Activated CD4-positive, alpha-beta T cell treated with anti-CD3 and anti-CD28 coated beads, Interleukin-2, amount 10 ng/mL, durations not matched to agents 24 days and 14 days (primary cell): ENCODE measurements around the gene PPP1R3D. TPM values are rescaled to one million over a fixed set of nuclear protein-coding genes. Genes with fewer than 3 reads are reported as not detected.

Experiments used
- total RNA-seq: library from RNA; stranded (reverse); gene quantifications from 2 replicates; pipeline ENCODE4 v1.2.3, GENCODE V29; 2022

PPP1R3D gene
- total RNA-seq, 1 donor from 2014 or later = 6.4 TPM

Other genes with a start within 250 kb of the PPP1R3D start
- 5.2 and 5.3 TPM in 2 replicates for gene SYCP2, start 6.7 kb downstream of the PPP1R3D start, total RNA-seq
- 26.6 and 29.0 TPM in 2 replicates for gene FAM217B, start 84 bp upstream of the PPP1R3D start, total RNA-seq
- gene CDH26, start 18.1 kb upstream of the PPP1R3D start, total RNA-seq = 0.47 and 0.71 TPM in 2 replicates